SIG-M5 (cell line): Measurements from ENCODE around the gene PTPRK.
"Not testable (repeated sequence)": the region's sequence is repeated elsewhere in the genome, so short reads cannot be mapped to it uniquely, and the experiment has no call there.

Experiments
- DNase-seq: peaks from one replicate; lab custom pipeline; 2025; lab: John Stamatoyannopoulos, UW

Gene PTPRK

GRCh38 chr6:128005009-128005408 is 515.4 kb downstream of the PTPRK start:
- no peak for DNase-seq

DNA sequence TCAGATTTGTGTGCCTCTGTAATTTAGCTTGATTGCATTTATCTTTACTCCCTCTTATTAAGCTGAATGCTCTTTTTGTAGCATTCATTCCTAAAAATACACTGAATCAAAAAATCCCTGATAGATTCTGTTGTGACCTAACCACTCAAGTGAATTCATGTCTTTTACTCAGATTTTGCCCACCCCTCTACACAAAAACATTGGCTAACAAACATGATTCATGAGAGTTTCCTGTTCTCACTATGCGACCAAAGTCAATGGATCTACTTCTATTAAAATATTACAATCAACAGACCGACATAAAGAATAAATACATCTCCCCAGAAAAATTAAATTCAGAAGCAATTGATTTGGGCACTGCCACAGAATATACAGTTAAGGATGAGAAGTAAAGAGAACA is 520.0 kb downstream of the PTPRK start:
- no peak for DNase-seq

- DNase-seq = no peak
Observed at GRCh38 chr6:127998985-127999384, 521.4 kb downstream of the PTPRK start.

DNA sequence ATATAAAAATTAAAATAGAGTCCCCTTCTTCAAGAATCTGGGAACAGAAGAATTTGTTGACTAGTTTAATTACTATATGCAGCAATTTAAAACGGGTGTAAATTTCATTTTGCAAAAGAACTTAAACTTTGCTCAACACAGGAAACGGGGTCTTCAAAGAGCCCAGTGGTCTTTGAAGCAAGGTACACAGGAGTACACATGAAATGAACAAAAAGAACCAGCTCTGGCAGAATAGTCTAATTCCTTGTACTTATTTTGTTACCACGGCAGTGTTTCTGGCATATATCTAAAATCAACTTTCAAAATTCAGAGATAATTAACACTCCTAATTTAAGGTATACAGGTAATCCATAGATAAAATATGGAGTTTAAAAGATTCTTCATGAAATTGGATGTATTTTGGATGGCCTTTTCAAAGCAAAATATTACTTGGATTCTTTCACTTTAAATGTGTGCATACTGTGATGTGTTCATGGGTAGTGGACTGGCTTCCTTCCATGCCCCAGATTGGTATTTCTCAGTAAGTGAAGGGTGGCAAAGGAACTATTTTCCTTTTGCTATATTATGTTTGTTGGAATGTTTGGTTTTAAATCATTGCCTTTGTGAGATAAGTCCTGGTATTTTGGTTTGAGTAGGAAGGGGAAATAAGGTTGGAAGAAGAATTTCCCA is 522.8 kb downstream of the PTPRK start:
- DNase-seq = no peak

DNA sequence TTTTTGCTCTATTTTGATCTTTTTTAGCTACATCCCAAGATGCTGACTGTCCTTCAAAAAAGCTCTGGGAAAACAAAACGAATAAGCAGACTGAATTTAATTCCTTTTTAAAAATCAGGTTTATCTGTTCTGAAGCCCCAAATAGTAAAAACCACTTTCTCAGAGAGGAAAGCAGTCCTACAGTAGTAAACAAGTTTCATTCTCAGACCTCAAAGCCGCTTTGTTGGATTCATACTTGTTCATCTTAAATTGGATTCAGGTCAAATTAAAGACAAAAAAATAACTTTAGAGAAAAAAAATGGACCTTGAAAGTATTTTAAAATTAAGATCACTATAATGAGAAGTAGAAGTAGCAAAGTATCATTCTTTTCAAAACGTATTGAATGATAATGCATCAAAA is 523.5 kb downstream of the PTPRK start:
- no peak for DNase-seq

- no peak for DNase-seq
Observed at GRCh38 chr6:127992144-127992543, 528.3 kb downstream of the PTPRK start.

- DNase-seq = no peak
Observed at GRCh38 chr6:127990074-127990473, 530.3 kb downstream of the PTPRK start.

DNA sequence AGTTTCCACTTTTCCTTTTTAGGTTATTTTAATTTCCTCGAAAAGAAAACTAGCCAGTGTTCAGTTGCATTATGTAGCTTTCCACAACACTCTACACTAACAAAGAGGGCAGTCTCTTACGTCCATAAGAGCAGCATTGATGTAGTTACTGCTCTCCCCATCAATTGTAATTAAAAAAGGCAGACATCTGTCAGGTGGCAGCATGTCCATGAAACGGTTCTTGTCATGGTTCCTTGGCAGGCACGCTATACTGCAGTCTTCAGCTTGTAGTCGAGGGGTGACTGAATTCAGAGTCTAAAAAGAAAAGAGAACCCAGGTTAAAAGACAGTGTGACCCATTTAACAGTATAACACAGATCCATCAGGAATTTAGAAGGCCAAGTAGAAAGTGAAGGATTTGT is 539.4 kb downstream of the PTPRK start:
- DNase-seq = no peak

- not testable (repeated sequence) for DNase-seq
Observed at GRCh38 chr6:127978185-127978584, 542.2 kb downstream of the PTPRK start.

- DNase-seq = no peak
Observed at GRCh38 chr6:127976796-127977195, 543.6 kb downstream of the PTPRK start.

DNA sequence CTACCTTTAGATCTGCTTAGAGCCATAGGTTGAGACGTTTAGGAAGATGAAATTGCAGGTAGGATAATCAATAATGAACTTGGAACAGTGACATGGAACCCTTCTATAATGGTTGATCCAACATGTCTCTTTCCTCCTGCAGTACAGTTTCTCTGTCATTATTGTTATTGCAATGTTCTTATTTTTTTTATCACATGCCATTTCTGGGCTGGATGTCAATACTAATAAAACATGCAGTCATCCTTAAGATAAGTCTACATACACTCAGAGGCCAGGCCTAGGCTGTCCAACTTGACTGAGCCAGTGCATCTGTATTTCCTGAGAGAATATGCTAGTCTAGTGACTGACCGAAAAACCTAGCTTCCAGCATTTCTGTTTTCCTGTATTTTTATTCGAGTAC is 544.3 kb downstream of the PTPRK start:
- DNase-seq = no peak

DNA sequence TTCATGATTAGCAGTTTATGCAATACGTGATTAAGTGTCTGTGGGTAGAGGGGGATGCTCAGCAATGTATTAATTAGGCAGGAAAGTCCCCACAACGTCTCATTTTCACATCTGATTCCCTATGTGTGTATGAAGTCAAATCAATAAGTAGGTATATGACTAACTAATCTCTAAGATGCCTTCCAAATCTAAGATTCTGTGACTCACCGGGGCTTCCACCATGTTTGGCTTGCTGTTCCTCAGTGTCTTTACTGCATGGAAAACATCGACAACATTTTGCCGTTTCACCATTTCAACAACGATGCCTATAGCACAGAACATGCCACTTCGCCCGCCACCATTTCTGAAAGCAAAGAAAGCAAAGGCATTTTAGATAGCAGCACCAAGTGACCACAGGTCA is 547.6 kb downstream of the PTPRK start:
- DNase-seq = no peak

DNA sequence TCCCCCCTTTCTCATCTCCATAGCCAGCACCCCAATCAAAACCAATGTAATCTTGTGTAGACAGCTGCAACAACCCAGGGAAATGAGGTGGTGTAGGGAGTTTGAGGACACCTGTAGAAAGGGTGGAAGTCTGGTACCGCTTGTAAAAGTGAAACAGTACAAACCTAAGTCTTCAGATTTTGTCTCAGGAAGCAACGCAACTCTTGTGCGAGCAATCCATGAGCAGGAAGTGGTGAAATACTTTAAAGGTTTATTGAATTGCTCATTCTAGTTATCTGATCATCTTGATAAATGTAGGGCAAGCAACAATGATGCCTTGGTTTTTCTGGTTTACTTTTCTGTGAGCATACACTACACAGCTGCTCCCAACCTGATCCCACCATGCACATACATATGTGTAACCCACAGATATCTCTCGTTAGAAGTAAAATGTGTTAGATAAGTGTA is 548.4 kb downstream of the PTPRK start:
- no peak for DNase-seq

GRCh38 chr6:127971386-127971785 is 549.0 kb downstream of the PTPRK start:
- no peak for DNase-seq

DNA sequence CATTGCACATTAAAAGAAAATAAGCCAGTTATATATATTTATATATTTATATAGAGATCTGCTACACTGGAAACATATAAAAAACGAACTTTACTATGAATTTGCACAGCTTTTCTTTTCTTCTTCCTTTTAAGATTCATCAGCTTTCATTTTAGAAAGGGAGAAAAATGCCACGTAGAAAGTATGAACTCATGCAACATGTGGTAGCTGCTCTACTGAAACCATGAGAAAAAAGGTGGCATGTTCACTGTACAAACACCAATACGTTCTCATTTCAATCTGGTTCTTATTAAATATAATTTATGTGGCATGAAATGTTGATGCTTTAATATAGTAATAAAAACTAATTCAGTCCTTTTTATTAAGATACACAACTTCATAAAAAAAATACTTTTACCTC is 550.7 kb downstream of the PTPRK start:
- no peak for DNase-seq

DNA sequence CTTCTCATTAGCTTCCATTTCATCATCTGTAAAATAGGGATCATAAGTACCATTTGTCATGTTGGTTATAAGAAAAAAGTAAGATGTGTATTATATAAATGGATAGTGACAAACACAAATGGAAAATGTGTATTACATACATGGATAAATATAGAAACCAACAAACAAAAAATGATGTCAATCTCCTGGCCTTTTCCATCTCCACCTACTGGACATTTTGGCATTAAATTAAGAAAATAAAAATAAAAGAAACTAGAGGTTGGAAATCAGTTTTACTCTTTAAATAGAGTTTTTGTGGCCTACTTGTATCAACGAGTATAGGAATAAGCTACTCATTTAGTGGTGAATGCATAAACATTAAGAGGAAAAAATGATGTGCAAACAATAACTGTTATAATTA is 552.0 kb downstream of the PTPRK start:
- no peak for DNase-seq

- DNase-seq = no peak
Observed at GRCh38 chr6:127967708-127968107, 552.7 kb downstream of the PTPRK start.

GRCh38 chr6:127966616-127967015 is 553.8 kb downstream of the PTPRK start:
- DNase-seq = no peak

- no peak for DNase-seq
Observed at GRCh38 chr6:127963495-127963894, 556.9 kb downstream of the PTPRK start.

DNA sequence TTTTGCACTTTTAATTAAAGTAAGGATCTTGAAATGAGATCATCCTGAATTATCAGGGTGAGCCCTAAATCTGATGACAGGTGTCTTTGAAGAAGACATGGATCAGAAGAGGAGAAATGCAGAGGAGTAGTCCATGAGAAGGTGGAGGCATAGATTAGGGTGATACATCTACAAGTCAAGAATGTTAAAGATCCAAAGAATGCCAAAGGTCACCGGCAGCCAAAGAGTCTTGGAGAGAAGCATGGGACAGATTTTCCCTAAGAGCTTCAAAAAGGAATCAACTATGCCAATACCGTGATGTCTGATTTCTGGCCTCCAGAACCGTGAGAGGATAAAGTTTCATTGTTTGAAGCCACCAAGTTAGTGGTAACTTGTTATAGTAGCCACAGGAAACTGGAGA is 560.5 kb downstream of the PTPRK start:
- DNase-seq = no peak

- DNase-seq = no peak
Observed at GRCh38 chr6:127956956-127957355, 563.4 kb downstream of the PTPRK start.

DNA sequence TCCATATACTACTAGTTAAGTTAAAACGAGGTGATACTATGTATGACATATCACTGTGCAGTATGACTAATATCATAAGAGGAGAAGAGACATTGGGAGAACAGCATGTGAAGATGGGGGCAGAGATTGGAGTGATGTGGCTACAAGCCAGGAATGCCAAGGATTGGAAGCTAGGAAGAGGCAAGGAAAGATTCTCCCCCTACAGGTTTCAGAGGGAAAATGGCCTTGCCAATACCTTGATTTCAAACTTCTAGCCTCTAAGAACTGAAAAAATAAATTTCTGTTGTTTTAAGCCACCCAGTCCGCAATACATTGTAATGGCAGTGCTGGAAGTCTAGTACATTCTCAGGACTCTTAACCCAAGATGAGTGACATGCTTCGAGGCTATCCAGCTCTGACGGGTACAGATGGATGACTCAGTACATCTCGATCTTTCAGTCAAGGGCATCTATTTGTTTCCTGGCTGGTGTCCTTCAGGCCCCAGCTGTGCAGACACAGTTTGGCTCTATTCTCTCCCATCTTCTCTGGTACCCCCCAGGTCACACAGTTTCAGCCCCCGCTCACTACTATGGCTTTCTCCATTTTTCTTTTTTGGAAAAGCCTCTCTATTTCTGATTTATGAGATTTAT is 564.0 kb downstream of the PTPRK start:
- no peak for DNase-seq

DNA sequence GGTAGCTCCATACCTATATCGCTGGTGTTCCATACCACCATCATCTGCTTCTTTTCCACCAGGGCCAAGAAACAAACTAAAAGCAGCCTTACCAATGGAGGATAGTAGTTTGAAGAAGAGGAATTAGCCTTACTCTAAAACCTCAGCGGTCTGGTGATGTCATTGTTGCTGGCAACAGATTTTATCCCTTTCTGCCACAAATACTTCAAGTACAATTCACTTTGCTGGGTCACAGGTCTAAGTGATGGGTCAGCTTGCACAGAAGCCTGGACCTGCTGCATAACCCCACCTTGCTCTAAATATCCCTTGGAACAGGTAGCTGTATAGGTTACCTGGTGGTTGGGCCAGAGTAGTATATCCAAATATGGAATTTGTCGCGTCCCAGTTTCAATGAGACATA is 566.3 kb downstream of the PTPRK start:
- no peak for DNase-seq

- no peak for DNase-seq
Observed at GRCh38 chr6:127952831-127953230, 567.6 kb downstream of the PTPRK start.
